Fibroblast of villous mesenchyme (primary cell): ENCODE results near the gene RMDN2. TPM values are rescaled to one million over a fixed set of nuclear protein-coding genes. Genes with fewer than 3 reads are reported as not detected.

Experiments
- DNase-seq: peaks from one replicate; pipeline ENCODE4 v3.0.0-alpha.2; 2010; ENCODE audit warnings: low read depth
- H3K4me3 ChIP-seq: 2 replicates; pipeline ENCODE4 v1.5.1; 2011; ENCODE audit warnings: low read depth, mild to moderate bottlenecking, low read length
- CTCF ChIP-seq: IDR thresholded peaks from 2 replicates; pipeline ENCODE4 v1.5.1; 2012; ENCODE audit warnings: low read depth, mild to moderate bottlenecking, low read length; ENCODE audit not compliant: insufficient read depth
- total RNA-seq: library from RNA; depleted of rRNA; stranded (reverse); fragments of >200 nt; gene quantifications from 2 replicates; pipeline ENCODE4 v1.2.3, GENCODE V29; 2012

The RMDN2 gene
- total RNA-seq, 1 donor = 9.5 TPM

- TF ChIP-seq CTCF = peak; percentile 88
- peak; percentile 68 for DNase-seq
- H3K4me3 ChIP-seq = no peak overlapping the region
Measured at GRCh38 chr2:37890893-37891495, 34.1 kb upstream of the RMDN2 start.

GRCh38 chr2:37891846-37892435 lies 33.1 kb upstream of the RMDN2 start:
- TF ChIP-seq CTCF = no peak
- no peak overlapping the region for H3K4me3 ChIP-seq
- no peak for DNase-seq

- H3K4me3 ChIP-seq = no peak overlapping the region
- no peak for DNase-seq
- no peak for TF ChIP-seq CTCF
Measured at GRCh38 chr2:37892436-37893114, 32.5 kb upstream of the RMDN2 start.

GRCh38 chr2:37893327-37893726 lies 31.8 kb upstream of the RMDN2 start:
- no peak overlapping the region for H3K4me3 ChIP-seq
- no peak for TF ChIP-seq CTCF
- no peak for DNase-seq

- TF ChIP-seq CTCF = no peak
- H3K4me3 ChIP-seq = no peak overlapping the region
- DNase-seq = no peak
Measured at GRCh38 chr2:37894047-37894446, 31.0 kb upstream of the RMDN2 start.

- no peak for DNase-seq
- TF ChIP-seq CTCF = no peak
- no peak overlapping the region for H3K4me3 ChIP-seq
Measured at GRCh38 chr2:37894601-37895000, 30.5 kb upstream of the RMDN2 start.
